Smooth muscle cell (in vitro differentiated cells): ENCODE measurements around the gene SMC3. TPM values are rescaled to one million over a fixed set of nuclear protein-coding genes. Genes with fewer than 3 reads are reported as not detected.
A peak's percentile ranks its signal among the peaks of the same experiment; 100 is the strongest.

Experiments
- DNase-seq: peaks from one replicate; lab custom pipeline; 2025; ENCODE audit not compliant: unreplicated experiment; lab: John Stamatoyannopoulos, UW
- H2AFZ ChIP-seq: fragments of 200-600 bp; sonication (generic); 2 replicates; pipeline ENCODE4 v1.6.0; 2016; ENCODE audit warnings: antibody characterized with exemption, low read depth, mild to moderate bottlenecking
- H3F3A ChIP-seq: fragments of 200-600 bp; sonication (generic); 2 replicates; pipeline ENCODE4 v1.6.0; 2017; ENCODE audit warnings: antibody characterized with exemption, low read depth
- H3K27ac ChIP-seq: fragments of 200-600 bp; sonication (generic); 2 replicates; pipeline ENCODE4 v1.5.1; 2016; ENCODE audit warnings: low read depth, mild to moderate bottlenecking
- H3K27me3 ChIP-seq: fragments of 200-600 bp; sonication (generic); 2 replicates; pipeline ENCODE4 v1.6.1; 2016; ENCODE audit warnings: low read depth, mild to moderate bottlenecking
- H3K36me3 ChIP-seq: fragments of 200-600 bp; sonication (generic); 2 replicates; pipeline ENCODE4 v1.5.1; 2016; ENCODE audit warnings: low read depth
- H3K4me1 ChIP-seq: fragments of 200-600 bp; sonication (generic); 2 replicates; pipeline ENCODE4 v1.5.1; 2016; ENCODE audit warnings: low read depth
- H3K4me2 ChIP-seq: fragments of 200-600 bp; sonication (generic); 2 replicates; pipeline ENCODE4 v1.6.0; 2016; ENCODE audit warnings: mild to moderate bottlenecking
- H3K4me3 ChIP-seq: fragments of 200-600 bp; sonication (generic); 2 replicates; pipeline ENCODE4 v1.5.1; 2016; ENCODE audit warnings: mild to moderate bottlenecking
- H3K79me2 ChIP-seq: fragments of 200-600 bp; sonication (generic); 2 replicates; pipeline ENCODE4 v1.6.0; 2016; ENCODE audit warnings: low read depth, mild to moderate bottlenecking
- H3K9ac ChIP-seq: fragments of 200-600 bp; sonication (generic); 2 replicates; pipeline ENCODE4 v1.6.0; 2016; ENCODE audit warnings: low read depth
- H3K9me3 ChIP-seq: fragments of 200-600 bp; sonication (generic); replicated peaks from 2 replicates; pipeline ENCODE4 v1.5.1; 2016; ENCODE audit warnings: low read depth
- H4K20me1 ChIP-seq: fragments of 200-600 bp; sonication (generic); 2 replicates; pipeline ENCODE4 v1.6.0; 2016; ENCODE audit warnings: low read depth
- WGBS: methylation state at CpG from one replicate; pipeline ENCODE4 v1.1.7; 2016; ENCODE audit warnings: low lambda C conversion rate; 5-methylcytosine and 5-hydroxymethylcytosine counted together
- polyA plus RNA-seq: library from polyadenylated mRNA; unstranded; fragments of >200 nt; fragmentation: Nextera tagmentation; extraction: Ambion mirVana; gene quantifications from 2 replicates; pipeline ENCODE4 v1.2.1, GENCODE V29; 2016
- total RNA-seq: library from RNA; depleted of rRNA; stranded (reverse); fragments of >200 nt; gene quantifications from 2 replicates; pipeline ENCODE4 v1.2.3, GENCODE V29; 2014
- TF ChIP-seq, protein P1 (sequence below): fragments of 200-600 bp; sonication (generic); IDR thresholded peaks from 2 replicates; pipeline ENCODE4 v1.5.1; 2017; ENCODE audit warnings: borderline replicate concordance, mild to moderate bottlenecking, antibody characterized with exemption; ENCODE audit not compliant: insufficient read depth, poor library complexity, severe bottlenecking

The SMC3 gene
- total and polyA plus RNA-seq, 2 experiments from 2014 or later, result 24.4 to 31.0 TPM

DNA sequence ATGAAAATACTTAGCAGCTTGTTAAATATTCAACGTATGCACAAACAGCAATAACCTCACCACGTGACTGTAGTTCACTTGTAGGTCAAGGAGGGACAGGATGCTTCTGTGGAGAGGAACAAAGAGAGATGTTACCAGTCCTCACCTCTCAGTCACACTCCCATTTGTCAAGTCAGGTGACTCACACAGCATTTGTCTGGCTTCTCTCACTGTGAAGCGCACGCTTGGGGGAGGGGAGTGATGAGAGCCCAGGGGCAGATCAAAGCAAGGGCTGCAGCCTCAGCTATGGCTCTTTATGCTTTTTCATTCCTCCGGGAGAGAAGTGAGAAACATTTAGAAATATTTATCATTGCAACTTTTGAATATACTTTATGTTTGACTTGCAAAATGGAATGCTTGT is 73.8 kb downstream of the SMC3 start:
- Histone ChIP-seq H2AFZ (no peak overlapping the region), H3K4me2 (peak overlapping the region; percentile 1)

DNA sequence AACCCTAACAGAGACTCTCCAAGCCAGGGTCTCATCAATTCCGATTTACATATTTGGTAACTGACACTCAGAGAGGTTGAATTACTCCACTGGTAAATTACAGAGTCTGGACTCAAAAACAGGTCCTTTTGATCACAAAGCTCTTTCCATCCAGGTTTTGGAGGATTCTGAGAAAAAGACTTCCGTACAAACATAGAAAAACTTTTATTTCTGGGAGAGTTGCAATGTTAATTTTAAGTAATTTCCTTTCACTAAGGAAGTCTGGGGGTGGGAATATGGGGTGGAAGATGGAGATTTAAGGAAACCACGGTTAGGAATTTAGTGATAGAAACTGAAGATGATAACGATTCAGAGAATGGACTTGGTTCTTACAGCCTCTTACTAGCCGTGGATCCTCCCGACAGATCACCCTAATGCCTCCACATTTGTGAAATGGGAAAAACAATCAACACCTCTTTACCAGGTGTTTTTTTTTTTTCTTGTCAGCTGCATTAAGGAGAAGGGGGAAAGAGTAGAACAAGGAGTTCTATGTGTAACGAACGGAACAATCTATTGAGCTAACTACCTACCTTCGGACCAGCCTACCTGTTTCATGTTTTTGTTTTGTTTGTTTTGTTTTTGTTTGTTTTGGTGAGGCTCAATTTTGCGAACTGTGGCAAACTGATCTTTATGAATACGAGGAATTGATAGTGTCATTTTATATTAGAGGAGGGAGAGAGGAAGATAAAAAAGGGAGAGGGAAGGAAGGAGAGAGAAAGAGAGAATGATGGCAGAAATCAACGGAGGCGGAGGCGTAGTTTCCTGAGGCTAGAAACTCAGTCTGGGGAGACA is 74.9 kb downstream of the SMC3 start:
- Histone ChIP-seq H3K4me3 (no peak overlapping the region), H4K20me1 (no peaks in the 10 kb centered on the region), H3K4me2 (peak overlapping the region; percentile 98), H3K36me3 (no peaks in the 10 kb centered on the region), H3K9ac (no peak overlapping the region), H3K4me1 (peaks cover 28% of the 10 kb centered on the region), H3K79me2 (no peaks in the 10 kb centered on the region), H3K9me3 (no peaks in the 10 kb centered on the region), H3F3A (no peaks in the 10 kb centered on the region), H3K27me3 (peaks cover 66% of the 10 kb centered on the region), H2AFZ (no peak overlapping the region), H3K27ac (no peak overlapping the region)
- TF ChIP-seq, protein P1, sequence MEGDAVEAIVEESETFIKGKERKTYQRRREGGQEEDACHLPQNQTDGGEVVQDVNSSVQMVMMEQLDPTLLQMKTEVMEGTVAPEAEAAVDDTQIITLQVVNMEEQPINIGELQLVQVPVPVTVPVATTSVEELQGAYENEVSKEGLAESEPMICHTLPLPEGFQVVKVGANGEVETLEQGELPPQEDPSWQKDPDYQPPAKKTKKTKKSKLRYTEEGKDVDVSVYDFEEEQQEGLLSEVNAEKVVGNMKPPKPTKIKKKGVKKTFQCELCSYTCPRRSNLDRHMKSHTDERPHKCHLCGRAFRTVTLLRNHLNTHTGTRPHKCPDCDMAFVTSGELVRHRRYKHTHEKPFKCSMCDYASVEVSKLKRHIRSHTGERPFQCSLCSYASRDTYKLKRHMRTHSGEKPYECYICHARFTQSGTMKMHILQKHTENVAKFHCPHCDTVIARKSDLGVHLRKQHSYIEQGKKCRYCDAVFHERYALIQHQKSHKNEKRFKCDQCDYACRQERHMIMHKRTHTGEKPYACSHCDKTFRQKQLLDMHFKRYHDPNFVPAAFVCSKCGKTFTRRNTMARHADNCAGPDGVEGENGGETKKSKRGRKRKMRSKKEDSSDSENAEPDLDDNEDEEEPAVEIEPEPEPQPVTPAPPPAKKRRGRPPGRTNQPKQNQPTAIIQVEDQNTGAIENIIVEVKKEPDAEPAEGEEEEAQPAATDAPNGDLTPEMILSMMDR, result no peak
- no peak for DNase-seq
- WGBS, result 23% methylated on average over 14 of the region's 14 CpGs

More for the DNA sequence above, 73.8 kb downstream of the SMC3 start:
- no peaks in the 10 kb centered on the region for H3K9me3 ChIP-seq
- H3K36me3 ChIP-seq, result no peaks in the 10 kb centered on the region
- H3K4me1 ChIP-seq, result peaks cover 31% of the 10 kb centered on the region
- H3K4me3 ChIP-seq, result no peak overlapping the region
- H3K27ac ChIP-seq, result no peak overlapping the region
- no peaks in the 10 kb centered on the region for H3K79me2 ChIP-seq
- no peaks in the 10 kb centered on the region for H3F3A ChIP-seq
- H3K9ac ChIP-seq, result no peak overlapping the region
- DNase-seq, result no peak
- TF ChIP-seq, protein P1, result no peak
- 5% methylated on average over 5 of the region's 5 CpGs for WGBS
- peaks cover 59% of the 10 kb centered on the region for H3K27me3 ChIP-seq
- no peaks in the 10 kb centered on the region for H4K20me1 ChIP-seq

DNA sequence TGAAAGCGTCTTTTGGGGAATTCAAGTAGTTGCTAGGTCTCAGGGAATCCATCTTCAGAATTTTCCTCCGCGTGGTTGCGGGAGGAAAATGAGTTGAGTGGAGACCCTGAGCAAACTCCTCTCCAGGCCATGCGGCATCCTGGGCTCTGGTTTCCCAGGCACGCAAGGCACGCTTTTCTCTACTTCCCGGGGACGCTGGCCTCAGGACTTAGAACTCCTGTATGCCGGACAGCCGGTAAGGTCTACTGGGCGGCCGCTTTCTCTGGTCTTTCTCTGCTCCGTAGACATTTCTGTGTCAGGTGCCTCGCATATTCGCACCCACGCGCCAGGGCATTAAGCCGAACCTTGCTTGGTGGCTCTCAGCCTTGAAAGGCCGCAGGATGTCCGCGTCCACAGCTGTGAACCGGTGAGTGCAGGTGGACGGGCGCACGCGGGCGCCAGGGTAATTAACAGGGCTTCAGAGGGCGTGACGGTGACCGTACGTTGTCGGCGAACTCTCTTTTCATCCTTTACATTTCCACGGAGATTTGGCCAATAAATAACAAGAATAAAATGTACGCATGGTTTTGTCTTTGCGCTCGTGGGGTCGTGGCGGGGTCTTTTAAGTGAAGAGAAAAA is 75.6 kb downstream of the SMC3 start:
- peak overlapping the region; percentile 70 for H3K4me3 ChIP-seq
- peaks cover 66% of the 10 kb centered on the region for H3K27me3 ChIP-seq

More for the DNA sequence above, 75.6 kb downstream of the SMC3 start:
- Histone ChIP-seq H2AFZ (peak overlapping the region; percentile 86), H3K4me1 (peaks cover 22% of the 10 kb centered on the region), H3F3A (no peaks in the 10 kb centered on the region), H3K79me2 (no peaks in the 10 kb centered on the region), H3K4me2 (peak overlapping the region; percentile 98), H3K9ac (no peak overlapping the region), H4K20me1 (no peaks in the 10 kb centered on the region), H3K9me3 (no peaks in the 10 kb centered on the region), H3K36me3 (no peaks in the 10 kb centered on the region), H3K27ac (no peak overlapping the region)
- DNase-seq, result no peak
- TF ChIP-seq, protein P1, result no peak
- 1% methylated on average over 40 of the region's 40 CpGs for WGBS
